ENCODE measurements around the gene RAB7A. TPM values are rescaled to one million over a fixed set of nuclear protein-coding genes. Genes with fewer than 3 reads are reported as not detected.

RAB7A gene
- total and polyA plus RNA-seq, 2 of the 13 experiments (the other 11 are each of a cell fraction or from before 2014, with no cell fraction given): 26.5 to 182 TPM

DNA sequence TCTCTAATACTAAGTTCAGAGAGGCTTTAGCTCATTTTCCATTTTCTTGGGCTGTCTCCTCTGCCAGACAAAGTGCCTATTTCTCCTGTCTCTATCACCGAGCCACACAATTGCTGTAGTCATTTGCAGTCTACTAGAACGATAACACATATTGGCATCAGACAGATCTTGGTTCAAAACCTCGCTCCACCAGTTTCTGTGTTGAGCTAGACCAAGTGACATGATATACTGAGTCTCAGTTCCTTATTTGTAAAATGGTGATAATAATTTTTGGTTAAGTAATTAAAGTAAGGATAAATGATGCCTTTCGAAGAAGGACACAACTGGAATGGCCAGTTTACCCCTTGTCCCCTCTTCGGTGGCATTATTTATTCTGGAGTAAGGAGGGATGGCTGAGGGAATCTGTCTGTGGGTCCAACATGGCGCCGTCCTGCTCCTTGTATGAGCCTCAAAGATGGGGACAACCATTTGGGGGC, 398 bp upstream of the RAB7A start (continued):
- TF ChIP-seq CREM (IDR thresholded peaks at IDR 0.05) (peak; percentile 92; the same call in 1 of the 2 replicates), CREM (CRISPR knock-in tag; IDR thresholded peaks at IDR 0.05) (no peak), POLR2A (IDR thresholded peaks at IDR 0.05; ENCODE audit: insufficient read depth in 1 of 2, low read depth in 2 of 2, low read length in 2 of 2) (no peak), ZNF878 (CRISPR knock-in tag; IDR thresholded peaks at IDR 0.05) (no peak), RORA (CRISPR knock-in tag; IDR thresholded peaks at IDR 0.05) (no peak), ZNF337 (CRISPR knock-in tag; IDR thresholded peaks at IDR 0.05; ENCODE audit: borderline replicate concordance, low read depth) (no peak), PHF8 (CRISPR knock-in tag; IDR thresholded peaks at IDR 0.05) (no peak)

GRCh38 chr3:128727059-128727458, 1.1 kb downstream of the RAB7A start:
- Histone ChIP-seq H3K27ac (ENCODE audit: extremely low read length, insufficient read depth, low read length) (peak overlapping the region; percentile 84), H3K27me3 (ENCODE audit: control insufficient read depth in 1 of 2, insufficient read depth in 2 of 2, low read length in 2 of 2) (no peaks in the 10 kb centered on the region; a peak in 1 of 5 replicates), H3K79me2 (ENCODE audit: insufficient read depth, low read length) (peaks cover 59% of the 10 kb centered on the region), H3K9ac (ENCODE audit: insufficient read depth, low read depth, low read length) (peak overlapping the region; percentile 89), H3K36me3 (replicated peaks in 1 of 2; ENCODE audit: control insufficient read depth in 1 of 2, insufficient read depth in 2 of 2, low read length in 2 of 2) (peaks cover 0 to 1% of the 10 kb centered on the region in 2 experiments; a peak in 2 of 5 replicates), H3K4me1 (ENCODE audit: insufficient read depth, low read length) (peaks cover 59% of the 10 kb centered on the region), H4K20me1 (ENCODE audit: insufficient read depth, low read length) (peaks cover 52% of the 10 kb centered on the region), H2AFZ (ENCODE audit: low read length) (no peak overlapping the region), H3K4me2 (ENCODE audit: low read depth, low read length) (peak overlapping the region; percentile 90), H3K9me3 (ENCODE audit: low read length) (no peaks in the 10 kb centered on the region), H3K4me3 (replicated peaks in 1 of 3; ENCODE audit: insufficient read depth in 1 of 3, low read depth in 2 of 3, low read length in 3 of 3) (peak overlapping the region; percentile 83 to 93 (median 92))
- POLR2A ChIA-PET: interaction anchor here (1.7 kb wide), 1 partner anchor 47 kb away, joined by 13 read pairs; no protein-coding TSS in a partner anchor
- WGBS (ENCODE audit: low lambda C conversion rate): 3% methylated on average over 4 of the region's 4 CpGs
- in situ Hi-C loops (cut with HindIII; ENCODE audit: extremely low pct_ligation_motif_present, low pct_unique_long_range_greater_than_20kb): no loop called here
- FAIRE-seq (no peak), ATAC-seq (no peak), DNase-seq (ENCODE audit: low spot score) (no peak)
- TSS peak; percentile 54 for BruUV-seq (replicated peaks)
- CTCF ChIA-PET (ENCODE audit: low intra/inter-chr PET ratio, low total read pairs): no interaction called here
- intact Hi-C loops (cut with micrococcal nuclease; ENCODE audit: unreplicated experiment): loop anchor here (5.0 kb wide), 2 partner anchors 45 to 55 kb away; no protein-coding TSS in a partner anchor
- no peak for TF ChIP-seq KLF16 (CRISPR knock-in tag; IDR thresholded peaks at IDR 0.05)
- no peak for TF ChIP-seq THAP9 (CRISPR knock-in tag; IDR thresholded peaks at IDR 0.05; ENCODE audit: borderline replicate concordance)
- no peak for TF ChIP-seq ZBTB20 (CRISPR knock-in tag; IDR thresholded peaks at IDR 0.05; ENCODE audit: borderline replicate concordance, low read depth)
- no peak for TF ChIP-seq NFKBIZ (CRISPR knock-in tag; IDR thresholded peaks at IDR 0.05)
- no peak for TF ChIP-seq HDAC2 (CRISPR knock-in tag; IDR thresholded peaks at IDR 0.05)
- TF ChIP-seq REL (CRISPR knock-in tag; conservative IDR thresholded peaks at IDR 0.05): no peak
- 0 out of 2 replicates have a peak, but pooled peaks have one; percentile 32 for TF ChIP-seq RCOR2 (CRISPR knock-in tag; IDR thresholded peaks at IDR 0.05)
- no peak for TF ChIP-seq HOXA7 (CRISPR knock-in tag; IDR thresholded peaks at IDR 0.05)
- no peak for TF ChIP-seq SRSF4 (IDR thresholded peaks at IDR 0.05; ENCODE audit: low read depth, low read length, poor library complexity, severe bottlenecking)
- TF ChIP-seq MED1 (CRISPR knock-in tag; IDR thresholded peaks at IDR 0.05): no peak
- no peak for TF ChIP-seq RELA (CRISPR knock-in tag; IDR thresholded peaks at IDR 0.05)
- TF ChIP-seq ZMYM3 (CRISPR knock-in tag; IDR thresholded peaks at IDR 0.05): peak; percentile 94
- no peak for TF ChIP-seq ZNF256 (CRISPR knock-in tag; conservative IDR thresholded peaks at IDR 0.05)
- TF ChIP-seq ZFP36 (IDR thresholded peaks at IDR 0.05; ENCODE audit: borderline replicate concordance, low read depth, low read length, partially characterized antibody): peak; percentile 52
- TF ChIP-seq, protein P1, sequence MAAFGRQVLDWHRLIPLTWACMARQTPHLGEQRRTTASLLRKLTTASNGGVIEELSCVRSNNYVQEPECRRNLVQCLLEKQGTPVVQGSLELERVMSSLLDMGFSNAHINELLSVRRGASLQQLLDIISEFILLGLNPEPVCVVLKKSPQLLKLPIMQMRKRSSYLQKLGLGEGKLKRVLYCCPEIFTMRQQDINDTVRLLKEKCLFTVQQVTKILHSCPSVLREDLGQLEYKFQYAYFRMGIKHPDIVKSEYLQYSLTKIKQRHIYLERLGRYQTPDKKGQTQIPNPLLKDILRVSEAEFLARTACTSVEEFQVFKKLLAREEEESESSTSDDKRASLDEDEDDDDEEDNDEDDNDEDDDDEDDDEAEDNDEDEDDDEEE (CRISPR knock-in tag; IDR thresholded peaks at IDR 0.05): 0 out of 2 replicates have a peak, but pooled peaks have one; percentile 14
- TF ChIP-seq PAF1 (CRISPR knock-in tag; IDR thresholded peaks at IDR 0.05): no peak
